ENCODE measurements around the gene CRYBB3.

- TF ChIP-seq POLR2A (IDR thresholded peaks at IDR 0.05; ENCODE audit: borderline replicate concordance, extremely low read depth, insufficient read depth, insufficient read length) (no peak), CTCF (IDR thresholded peaks at IDR 0.05 in 2 of 3, conservative IDR thresholded peaks at IDR 0.05 in 1 of 3; ENCODE audit: borderline replicate concordance in 1 of 3, insufficient read depth in 1 of 3, low read depth in 2 of 3, low read length in 2 of 3) (no peak), SRF (IDR thresholded peaks at IDR 0.05; ENCODE audit: low read depth) (no peak), EZH2phosphoT487 (IDR thresholded peaks at IDR 0.05; ENCODE audit: borderline replicate concordance) (no peak), MAX (IDR thresholded peaks at IDR 0.05) (no peak), EZH2 (IDR thresholded peaks at IDR 0.05) (no peak), ZFX (IDR thresholded peaks at IDR 0.05) (no peak), POLR2AphosphoS5 (IDR thresholded peaks at IDR 0.05; ENCODE audit: low read depth, low read length) (no peak), ELF1 (IDR thresholded peaks at IDR 0.05; ENCODE audit: borderline replicate concordance, low read depth) (no peak), JUND (IDR thresholded peaks at IDR 0.05) (no peak), ATF3 (IDR thresholded peaks at IDR 0.05) (no peak), RAD21 (IDR thresholded peaks at IDR 0.05; ENCODE audit: low read depth) (no peak), SIN3A (IDR thresholded peaks at IDR 0.05; ENCODE audit: low read depth) (no peak), YY1 (IDR thresholded peaks at IDR 0.05; ENCODE audit: extremely low read depth, insufficient replicate concordance, low read depth, low read length) (no peak)
Observed at GRCh38 chr22:25206998-25207397, 7.3 kb downstream of the CRYBB3 start.

Measured in HCT116 (cell line).